Dermis microvascular lymphatic vessel endothelial cell (primary cell): ENCODE results near the gene CTCFL. TPM values are rescaled to one million over a fixed set of nuclear protein-coding genes. Genes with fewer than 3 reads are reported as not detected.
"Not testable (repeated sequence)": the region's sequence is repeated elsewhere in the genome, so short reads cannot be mapped to it uniquely, and the experiment has no call there.

Experiments
- DNase-seq, 2 donors: peaks; one replicate each; pipeline versions ENCODE4 v3.0.0 to v3.0.0-alpha.2; 2010; ENCODE audit warnings: low read depth in 2 of 2
- total RNA-seq: library from RNA; depleted of rRNA; stranded (reverse); fragments of >200 nt; gene quantifications from 2 replicates; pipeline ENCODE4 v1.2.1, GENCODE V29; 2014

Gene CTCFL
- total RNA-seq, 1 donor from 2014 or later = not detected

DNA sequence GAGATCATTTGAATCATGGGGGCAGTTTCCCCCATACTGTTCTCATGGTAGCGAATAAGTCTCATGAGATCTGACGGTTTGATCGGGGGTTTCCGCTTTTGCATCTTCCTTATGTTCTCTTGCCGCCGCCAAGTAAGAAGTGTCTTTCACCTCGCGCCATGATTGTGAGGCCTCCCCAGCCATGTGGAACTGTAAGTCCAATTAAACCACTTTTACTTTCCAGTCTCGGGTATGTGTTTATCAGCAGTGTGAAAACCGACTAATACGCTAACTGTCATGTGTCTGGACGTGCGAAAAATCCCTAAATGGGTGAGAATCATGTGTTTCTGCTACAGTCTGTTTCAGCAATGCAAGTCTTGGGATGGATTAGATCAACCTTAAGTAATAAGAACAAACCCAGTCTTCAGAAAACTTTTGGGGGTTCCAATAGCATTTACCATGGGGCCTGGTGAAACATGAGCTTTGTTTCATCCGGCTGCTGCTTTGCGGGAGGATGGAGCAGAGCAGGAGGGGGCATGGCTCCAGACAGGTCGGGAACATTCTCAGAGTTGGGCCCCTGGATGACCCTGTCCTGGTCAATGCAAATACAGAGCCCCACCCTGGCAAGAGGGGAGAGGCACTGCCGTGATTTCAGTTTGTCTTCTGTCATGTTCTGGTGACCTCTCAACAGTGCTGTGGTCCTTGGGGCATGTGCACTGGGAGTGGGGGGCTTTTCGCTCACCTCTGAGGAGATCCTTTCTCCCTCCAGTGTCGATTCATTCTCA lies 41.5 kb downstream of the CTCFL start:
- no peak for DNase-seq

DNA sequence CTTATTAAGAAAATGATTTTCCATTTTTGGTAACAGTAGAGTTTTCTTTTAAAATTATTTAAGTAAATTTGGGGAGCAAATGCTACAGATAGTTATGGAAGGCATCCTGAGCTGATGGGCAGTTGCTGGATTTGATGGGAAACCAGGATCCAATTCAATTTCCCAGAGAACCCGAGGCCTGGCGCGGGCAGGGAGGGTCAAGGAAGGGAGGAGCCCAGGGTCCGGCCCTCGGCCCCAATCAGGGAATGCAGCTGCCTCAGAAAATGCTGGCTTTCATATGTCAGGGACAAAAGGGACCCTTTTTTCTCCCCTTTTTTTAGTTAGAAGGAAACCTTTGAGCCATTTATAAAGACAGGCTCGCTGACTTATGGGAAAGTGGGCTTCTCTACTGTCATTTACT lies 42.1 kb downstream of the CTCFL start:
- no peak for DNase-seq

DNA sequence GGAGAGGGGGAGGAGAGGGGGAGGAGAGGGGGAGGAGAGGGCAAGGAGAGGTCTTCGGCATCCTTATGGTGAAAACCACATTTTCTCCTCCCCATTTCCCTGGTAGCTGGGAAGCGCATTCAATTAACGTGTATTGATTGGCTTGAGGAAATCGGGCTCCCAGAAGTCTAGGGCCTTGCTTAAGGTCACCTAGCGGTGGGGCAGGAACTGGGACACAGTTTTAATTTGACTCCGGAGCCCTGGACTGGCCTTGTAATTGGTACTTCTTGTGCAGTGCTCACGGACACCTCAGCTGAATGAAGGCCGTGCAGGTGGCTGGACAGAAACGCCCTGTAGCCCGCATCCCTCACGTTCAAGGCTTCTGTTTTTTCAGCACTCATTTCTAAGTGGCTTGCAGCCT lies 42.8 kb downstream of the CTCFL start:
- DNase-seq = no peak

DNA sequence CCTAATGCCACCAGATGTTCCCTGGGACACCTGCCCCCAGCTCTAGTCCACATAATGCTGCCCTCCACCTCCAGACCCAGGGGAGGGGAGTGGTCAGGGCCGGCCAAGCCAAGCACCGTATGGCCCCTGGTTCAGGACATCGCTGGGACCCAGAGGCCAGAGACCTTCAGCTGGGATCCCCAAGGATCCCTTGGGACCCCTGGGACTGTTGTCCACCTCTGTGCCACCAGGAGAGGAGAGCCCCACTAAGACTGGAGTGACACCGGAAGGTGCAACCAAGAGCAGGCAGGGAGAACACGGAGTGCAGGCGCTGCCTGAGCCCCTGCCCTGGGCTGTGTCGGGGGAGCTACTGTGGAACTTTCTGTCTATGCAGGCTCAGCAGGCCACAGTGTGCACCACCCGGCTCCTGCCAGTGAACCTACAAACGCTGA lies 43.6 kb downstream of the CTCFL start:
- DNase-seq = no peak

DNA sequence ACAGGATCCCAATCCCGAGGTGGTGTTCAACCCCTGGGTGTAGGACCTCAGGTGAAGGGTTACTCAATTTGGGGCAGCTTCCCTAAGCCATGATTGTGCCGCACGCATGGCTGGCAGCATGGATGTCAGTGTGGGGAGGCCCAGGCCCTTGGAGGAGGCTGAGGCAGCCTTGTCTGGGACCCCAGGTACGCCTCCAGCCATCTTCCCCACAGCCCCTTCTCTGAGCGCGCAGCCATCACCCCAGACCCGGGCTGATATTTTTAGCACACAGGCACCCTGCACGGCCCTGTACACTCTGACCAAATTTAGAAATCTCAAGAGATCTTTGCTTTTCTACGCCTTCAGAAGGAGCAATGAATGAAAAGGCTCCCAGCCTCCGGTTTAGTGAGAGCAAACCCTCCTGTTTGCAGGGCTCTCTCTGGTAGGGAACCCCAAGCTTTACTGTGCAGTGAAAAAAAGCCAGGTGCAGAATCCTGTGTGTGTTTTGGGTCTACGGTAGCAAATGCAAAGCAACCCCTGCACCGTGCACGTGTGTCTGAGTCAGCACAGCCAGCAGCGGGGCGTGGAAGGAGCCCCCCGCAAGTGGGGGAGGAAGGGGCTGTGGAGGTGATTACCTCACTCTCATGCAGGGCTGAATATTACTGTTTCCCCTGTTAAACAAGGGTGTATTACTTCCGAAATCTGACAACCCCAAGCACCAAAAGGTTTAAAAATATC lies 44.3 kb downstream of the CTCFL start:
- DNase-seq = no peak

DNA sequence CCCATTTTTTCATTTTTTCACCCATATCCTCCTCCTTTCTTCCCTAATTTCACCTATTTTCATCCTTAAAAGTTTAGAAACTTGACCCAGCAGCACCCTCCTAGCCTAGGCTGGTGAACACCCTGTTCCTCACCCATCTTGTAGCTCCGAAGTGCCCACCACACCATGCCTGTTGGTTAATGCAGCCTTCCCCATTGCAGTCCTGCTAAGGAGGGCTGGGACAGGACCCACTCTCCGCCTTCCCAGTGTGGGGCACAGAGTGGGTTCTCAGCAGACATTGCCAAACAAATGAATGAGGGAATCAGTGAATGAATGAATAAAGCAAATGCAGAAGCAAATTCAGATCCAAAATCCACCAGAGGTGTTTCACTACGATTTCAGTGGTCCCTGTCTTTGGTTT lies 45.7 kb downstream of the CTCFL start:
- no peak for DNase-seq

DNA sequence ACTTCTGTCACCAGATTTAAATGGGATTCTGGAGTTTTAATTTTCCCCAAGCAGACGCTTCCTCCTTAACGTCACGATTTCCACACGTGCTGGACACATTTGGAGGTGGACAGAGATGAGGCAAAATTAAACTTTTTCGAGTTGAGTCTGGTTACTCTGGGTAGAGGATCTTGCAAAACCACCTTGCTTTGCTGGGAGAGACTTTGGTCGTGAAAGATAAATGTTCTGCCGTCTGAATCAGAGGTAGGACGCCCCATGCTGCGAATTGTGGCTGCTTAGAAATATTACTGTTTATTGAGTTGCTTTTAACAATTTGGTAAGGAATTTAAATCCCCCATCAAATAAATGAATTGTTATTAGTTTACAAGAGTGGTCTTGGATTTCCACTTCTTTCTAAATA lies 46.8 kb downstream of the CTCFL start:
- DNase-seq = no peak

DNA sequence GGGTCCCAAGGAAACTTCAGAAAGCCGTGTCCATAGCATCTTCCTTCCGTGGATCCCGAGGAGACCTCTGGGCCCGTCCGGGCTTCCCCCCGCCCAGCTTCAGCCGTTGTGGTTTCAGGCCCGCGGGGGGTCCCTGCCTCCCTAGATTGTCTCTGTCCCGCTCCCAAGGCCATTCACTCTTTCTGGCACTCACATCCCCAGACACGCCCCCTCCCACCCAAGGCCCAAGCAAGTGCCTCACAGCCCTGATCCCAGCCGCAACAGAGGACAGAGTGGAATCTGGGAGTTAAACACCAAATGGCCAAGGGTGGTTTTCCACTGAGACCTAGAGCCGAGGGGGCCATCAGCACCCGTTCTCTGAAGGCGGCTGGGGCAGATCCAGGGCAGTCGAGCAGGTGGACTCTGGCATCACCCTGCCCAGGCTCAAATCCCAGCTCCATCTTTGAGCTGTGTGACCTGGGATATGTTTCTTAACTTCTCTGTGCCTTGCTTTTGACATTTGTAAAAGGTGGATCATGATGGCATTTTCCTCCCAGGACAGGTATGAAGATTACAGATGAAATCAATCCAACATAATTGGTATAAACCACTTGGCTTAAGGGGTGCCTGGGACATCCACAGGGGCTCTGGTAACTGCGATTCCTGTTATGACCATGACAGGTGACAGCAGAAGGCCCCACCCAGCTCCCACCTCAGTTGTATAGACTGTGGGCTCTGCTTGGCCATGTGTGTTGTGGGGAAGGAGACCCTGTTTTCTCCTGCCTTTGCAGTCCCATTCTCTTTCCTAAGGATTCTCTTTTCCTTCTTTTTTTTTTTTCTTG lies 48.1 kb downstream of the CTCFL start:
- no peak for DNase-seq

DNA sequence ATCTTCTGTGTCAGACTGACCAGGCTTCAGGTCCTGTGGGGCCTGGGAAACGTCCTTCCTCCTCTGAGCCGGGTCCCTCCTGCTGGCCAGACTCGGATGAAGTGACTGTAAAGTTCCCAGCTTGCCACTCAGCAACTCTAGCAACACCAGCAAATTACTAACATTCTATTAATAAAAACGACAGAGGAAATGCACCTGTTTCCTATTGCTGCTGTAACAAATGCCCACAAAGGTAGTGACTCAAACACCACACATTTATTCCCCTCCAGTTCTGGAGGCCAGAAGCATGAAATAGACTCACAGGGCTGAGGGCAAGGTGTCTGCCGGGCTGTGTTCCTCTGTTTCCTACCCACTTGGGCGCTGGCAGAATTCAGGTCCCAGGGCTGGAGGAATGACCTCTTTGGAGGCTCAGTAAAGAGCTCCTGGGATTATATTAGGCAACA lies 48.8 kb downstream of the CTCFL start:
- DNase-seq = peak; percentile 91 to 92

DNA sequence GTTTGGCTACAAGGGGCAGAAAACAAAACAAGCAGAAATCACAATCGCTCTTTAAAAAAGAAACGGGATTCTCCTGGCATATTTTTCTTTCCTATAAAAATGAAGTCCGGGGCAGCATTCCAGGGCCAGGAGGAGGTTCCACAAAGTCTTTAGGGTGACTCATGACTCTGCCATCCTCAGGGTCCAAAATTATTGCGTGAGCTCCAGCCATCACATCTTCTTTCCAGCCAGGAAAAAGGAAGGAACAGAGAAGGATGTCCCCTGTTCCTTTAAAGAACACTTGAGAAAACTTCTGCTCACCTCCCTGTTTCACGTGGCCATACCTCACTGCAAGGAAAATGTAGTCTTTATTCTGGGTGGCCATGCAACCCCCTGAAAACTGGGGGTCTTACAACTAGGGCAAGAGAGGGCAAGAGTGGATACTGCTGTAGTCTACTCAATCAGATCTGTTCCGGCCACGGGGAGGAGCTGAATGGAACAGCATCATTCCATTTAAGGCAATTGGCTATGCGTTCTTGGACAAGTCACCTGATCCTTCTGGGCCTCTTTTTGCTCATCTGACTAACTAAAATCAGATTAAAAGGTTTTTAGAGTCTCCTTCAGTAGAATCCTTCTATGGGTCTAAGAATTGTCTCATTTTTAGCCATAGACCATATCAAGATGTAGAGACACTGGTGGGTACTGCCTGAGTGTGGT lies 49.4 kb downstream of the CTCFL start:
- DNase-seq = no peak

DNA sequence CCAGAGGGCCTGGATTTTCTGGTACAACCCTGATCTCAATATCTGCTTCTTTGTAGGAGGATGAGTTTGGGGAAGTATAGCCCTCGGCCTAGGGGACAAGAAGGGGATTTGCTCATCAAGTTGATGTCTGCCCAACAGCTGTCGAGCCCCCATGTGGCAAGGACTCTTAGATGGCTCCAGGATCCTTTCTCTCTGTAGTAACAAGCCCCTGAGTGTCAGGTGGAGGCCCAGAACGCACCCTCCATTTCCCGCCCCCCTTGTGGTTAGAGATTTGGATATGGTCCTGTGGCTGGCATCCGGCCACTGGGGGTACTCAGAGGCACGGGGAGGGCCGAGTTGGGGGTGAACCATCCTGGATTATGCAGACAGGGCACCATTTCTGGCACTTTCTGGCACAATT lies 50.1 kb downstream of the CTCFL start:
- no peak for DNase-seq

DNA sequence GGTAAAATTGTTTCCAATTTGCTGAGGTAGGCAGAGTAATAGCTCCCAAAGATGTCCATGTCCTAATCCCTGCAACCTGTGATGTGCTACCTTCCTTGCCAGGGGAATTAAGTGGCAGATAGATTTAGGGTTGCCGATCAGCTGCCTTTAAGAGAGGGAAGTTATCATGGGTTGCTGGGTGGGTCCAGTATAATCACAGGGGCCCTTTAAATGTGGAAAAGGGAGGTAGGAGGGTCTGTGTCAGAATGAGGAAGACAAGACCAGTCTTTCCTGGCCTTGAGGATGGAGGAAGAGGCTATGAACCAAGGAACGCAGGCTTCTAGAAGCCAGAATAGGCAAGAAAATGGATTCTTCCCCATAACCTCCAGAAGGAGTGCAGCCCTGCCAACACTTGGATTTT lies 50.7 kb downstream of the CTCFL start:
- DNase-seq = no peak

DNA sequence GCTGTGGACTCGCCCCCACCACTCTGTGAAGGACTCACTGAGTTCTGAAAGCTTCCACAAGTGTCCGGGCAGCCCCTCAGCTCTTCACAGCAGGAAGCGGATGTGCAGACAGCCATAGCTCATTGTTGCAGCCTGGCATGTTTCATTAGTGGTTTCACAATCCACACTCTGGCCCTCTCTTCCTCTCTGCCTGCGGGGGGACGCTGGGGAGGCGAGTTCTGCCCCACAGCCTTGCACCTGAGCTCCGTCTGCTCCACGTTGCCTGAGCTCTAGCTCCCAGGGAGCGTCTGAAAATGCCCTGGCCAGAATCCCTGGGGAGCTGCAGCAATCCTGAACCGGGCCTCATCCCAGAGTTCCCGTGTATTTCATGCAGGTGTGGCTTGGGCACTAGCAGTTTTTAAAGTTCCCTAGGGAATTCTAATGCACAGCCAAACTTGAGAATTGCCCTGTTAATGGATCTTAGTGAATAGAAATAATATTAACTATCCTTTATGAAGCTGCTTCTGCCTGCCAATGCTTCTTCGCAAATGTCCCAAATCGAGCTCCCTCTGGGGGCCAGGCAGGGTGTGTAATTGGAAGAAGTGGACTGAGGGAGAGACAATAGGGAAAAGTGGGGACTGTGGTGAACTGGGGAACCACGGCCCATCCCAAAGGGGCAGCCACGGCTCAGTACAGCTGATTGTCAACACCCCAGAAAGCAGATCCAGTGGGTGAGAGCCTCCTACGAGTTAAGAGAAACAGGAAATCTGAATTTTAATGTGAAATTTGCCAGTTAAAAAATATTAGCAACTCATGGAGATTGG lies 51.5 kb downstream of the CTCFL start:
- peak; percentile 58 to 68 for DNase-seq

DNA sequence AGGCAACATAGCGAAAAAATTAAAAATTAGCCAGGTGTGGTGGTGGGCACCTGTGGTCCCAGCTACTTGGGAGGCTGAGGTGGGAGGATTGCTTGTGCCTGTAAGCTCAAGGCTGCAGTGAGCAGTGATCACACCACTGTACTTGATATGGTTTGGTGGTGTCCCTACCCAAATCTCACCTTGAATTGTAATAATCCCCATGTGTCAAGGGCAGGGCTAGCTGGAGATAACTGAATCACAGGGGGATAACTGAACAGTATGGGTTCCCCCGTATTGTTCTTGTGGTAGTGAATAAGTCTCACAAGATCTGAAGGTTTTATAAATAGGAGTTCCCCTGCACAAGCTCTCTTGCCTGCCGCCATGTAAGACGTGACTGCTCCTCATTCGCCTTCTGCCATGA lies 52.5 kb downstream of the CTCFL start:
- DNase-seq = not testable (repeated sequence)

DNA sequence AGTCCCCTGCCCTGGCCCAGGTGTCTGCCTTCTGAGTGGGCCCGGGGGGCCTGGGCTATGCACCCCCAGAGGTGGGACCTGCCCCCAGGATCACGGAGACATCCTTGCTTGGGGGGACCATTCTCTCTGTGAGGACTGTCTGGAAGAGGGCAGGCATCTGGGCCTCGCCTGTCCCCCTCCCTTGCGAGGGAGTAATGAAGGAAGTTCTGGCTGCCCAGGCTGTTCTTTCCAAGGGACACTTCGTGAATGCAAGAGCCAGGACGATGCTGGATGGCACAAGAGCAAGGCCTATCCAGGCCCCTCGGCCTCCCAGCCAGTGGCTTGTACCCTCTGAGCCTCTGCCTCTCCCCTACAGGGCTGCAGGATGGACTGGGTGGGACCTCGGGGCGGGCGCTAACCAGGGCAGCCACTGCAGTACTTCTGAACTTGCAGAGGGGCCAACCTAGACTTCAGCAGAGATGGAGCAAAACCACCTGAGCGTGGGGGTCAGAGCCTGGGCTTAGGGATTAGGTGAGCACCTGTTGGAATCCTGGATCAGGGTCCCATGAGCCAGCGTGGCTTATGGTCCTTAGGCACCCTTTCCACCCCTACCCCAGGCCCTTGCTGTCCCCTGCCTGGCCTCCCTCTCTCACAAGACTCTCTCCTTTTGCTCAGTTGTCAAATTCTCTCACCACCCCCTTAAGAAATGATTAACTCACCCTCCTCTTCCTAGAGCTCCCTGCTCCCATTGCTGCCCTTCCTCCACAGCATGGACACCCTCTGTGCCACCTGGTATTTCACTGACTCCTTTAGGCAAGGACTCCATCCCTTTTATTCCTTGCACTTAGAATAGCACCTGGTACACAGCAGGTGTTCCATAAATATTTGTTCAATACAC lies 53.2 kb downstream of the CTCFL start:
- DNase-seq = no peak

DNA sequence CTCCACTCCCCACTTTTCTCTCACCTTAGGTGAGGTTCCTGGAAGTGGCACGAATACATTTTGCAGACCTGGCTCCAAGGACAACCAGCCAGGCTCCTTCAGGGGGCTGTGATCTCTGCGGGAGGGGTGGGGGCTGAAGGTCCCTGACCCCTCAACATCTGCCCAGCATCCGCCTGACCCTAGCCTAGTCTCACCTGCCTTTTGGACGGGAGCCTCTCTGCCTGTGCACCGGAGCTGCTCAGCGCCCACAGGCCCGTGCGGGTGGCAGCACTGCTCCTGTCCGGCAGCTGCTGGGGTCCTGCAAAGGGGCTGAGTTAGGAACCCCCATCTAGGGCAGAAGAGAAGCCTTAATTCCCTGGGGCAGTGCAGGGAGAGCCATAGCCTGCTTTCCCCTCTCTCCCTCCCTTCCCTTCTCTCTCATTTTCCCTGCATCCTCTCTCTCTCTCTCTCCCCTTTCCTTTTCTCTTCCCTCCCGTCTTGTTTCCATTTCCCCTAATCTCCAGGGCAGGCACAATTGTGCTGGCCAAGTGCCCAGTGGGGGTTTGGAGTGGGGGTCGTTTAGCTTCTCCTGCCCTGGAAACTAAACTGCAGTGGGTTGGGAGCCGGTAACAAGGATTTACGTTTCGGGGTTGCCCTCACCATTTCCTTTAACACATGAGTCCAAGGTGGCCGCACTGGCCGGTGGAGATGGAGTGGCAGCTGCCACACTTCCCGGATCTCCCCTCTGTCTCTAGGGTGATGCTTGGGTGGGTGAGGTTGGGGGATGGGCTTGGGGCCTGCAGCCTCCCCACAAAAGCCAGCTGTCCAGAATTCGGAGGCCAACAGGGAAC lies 54.1 kb downstream of the CTCFL start:
- no peak for DNase-seq

DNA sequence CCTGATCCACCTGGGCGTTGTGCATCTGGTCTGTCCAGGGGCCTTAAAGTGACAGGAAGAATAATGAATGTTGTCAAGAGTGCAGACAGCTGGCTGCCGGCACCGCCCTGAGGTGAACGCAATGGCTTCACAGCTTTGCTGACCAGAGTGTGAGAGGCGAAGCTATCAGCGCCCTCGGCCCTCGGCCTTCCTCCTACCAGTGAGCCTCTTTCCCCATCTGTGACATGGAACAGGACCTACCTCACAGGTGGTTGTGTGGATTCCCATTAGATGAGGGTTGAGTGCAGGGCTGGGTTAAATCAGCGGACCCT lies 54.8 kb downstream of the CTCFL start:
- DNase-seq = no peak

DNA sequence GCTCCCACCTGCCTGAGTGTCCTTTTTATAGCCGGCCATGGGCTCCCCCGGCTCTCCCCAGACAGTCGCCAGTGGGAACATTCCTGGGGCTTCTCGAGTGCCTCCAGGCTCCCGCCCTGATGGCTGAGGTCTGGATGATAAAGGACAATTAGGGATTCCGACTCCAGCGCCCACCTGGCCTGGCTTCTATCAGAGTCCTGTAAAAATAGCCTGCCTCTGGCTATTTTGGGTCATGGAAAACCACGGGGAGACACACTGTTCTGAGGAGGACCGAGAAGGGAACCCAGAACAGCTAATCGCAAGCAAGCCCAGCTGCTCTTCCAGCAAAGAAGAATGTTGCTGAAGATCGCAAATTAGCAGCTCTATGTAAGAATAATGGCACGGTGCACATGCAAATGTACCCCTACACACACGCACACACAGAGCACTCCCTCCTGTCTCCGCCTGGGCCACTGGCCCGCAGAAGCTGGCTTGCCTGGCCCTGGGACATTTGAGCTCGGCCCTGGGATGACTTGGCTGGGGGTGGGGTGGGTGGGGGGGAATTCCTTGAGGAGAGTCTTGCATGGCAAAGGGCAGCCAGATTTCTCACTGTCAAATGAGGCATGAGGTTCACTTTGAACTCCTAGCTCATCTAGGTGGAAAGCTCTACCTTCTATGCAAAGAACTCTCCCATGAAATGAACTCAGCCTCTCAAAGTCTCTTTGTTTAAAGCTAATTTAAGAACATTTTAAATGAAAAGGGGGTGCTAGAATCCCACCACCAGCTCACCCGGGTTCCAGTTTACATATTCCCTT lies 55.3 kb downstream of the CTCFL start:
- no peak for DNase-seq
